CD4-positive, alpha-beta T cell treated with Interleukin-1 beta for 1 hour (primary cell): Measurements from ENCODE around the gene KLF13.

Source experiments
- DNase-seq, 2 donors: peaks; one replicate each; pipeline ENCODE4 v3.0.0-alpha.2; 2020 to 2022

KLF13 gene

DNA sequence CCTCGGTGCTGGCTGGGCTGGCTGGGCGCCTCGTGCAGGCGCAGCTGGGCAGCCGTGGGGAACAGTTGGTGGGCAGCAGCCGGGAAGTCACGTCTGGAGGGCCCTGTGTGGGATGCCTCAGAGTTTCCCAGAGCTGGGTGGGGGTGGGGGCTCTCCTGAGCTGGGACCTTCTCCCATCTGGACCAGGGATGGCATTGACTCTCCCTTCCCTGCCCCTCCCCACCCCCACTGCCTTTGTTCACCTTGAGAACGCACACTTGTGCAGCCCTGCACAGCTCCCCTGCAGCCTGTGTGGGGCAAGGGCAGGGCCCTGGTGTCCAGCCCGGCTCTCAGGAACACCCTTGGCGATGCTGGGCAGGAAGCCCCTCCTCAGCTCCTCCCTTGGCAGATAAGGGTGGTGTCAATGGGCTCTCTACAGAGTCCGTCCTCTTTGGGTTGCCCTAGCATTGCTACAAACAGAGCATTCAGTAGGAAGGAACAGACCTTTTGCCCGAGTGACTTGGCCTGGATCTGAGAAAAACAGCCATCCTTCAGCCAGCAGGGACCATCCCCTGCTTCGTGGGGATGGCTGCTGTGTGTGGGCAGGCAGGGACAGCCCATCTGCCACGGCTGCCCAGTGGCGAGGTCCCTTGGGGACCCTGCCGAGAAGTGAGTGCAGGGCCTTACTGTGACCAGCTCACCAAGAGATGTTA is 25.5 kb upstream of the KLF13 start:
- no peak for DNase-seq

DNA sequence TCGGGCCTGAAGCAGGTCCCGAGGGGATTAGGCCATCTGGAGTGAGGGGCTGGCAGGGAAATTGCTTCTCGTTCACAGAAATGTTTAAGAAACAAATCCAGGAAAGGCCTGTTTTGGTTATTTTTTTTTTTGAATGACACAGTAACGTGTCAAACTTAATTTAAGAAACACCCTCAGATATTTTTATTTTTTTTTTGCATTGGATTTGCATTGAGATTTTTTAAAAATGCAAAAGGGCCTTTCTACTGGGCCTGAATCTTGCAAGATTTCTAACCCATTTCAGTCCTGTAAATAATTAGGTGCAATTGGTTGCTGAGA is 25.0 kb upstream of the KLF13 start:
- DNase-seq: no peak

DNA sequence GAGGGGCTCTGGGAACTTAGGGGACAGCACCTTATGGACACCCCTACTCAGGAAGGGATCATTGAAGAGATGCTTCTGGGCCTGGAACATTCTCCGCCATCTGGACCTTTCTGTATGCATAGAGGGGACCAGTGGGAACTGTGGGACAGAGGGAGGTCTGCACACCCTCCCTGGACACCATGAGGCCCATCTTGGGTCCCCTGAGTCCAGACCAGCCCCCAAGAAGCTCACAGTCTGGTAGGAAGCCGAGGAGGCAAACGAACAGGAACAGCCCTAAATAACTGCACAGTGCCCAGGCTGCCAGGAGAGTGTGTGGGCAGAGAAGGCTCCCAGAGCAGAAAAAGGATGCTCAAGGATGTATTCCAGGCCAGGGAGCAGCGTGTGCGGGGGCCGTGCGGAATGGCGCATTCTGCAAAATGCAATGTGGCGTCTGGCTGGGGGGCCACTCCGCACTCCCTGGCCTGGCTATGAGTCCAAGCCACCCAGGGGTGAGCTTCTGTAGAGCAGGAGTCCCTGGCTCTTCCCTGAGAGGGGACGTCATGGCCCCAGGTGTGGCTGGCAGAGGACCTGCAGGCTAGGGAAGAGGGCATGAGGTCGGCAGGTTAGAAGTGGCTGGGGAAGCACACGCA is 24.5 kb upstream of the KLF13 start:
- DNase-seq: no peak

DNA sequence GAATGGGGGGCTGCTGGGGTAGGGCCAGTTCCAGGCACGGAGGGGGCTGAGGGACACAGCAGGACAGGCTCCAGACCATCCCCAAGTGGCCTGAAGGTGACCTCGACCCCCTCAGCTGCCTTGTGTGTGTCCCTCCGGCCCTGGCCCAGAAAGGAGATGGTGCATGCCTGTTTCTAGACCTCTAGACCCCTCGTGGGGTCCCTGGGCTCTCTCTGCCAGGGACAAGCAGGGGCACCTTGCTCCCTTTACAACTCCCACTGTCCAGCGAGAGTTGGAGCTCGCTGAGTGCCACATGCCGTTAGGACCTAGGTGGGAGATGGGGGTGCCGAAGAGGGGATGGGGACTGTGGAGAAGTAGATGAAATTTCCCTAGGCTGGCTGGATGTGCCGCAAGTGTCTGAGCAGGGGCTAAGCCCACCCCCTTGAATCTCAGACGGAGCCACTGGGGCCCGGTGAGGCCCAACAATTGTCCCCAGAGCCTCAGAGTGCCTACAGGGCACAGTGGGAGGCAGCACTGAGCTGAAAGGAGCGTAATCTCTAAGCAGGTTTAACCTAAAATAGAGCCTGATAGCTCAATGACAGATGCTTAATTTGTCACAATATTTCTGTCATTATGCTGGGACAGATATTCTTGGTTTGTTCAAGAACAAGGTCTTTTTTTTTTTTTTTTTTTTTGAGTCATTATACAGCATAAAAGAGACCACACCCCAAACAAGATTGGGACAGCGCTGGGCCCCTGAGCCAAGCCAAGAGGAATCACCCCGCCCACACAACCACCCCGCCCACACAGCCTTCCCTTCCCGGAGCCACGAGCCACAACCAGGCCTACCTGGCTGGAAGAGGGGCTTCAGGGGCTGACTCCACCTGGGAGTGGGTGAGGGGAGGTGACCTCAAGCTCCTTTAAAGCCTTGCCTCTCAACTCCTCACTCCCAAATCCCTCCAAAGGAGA is 23.6 kb upstream of the KLF13 start:
- DNase-seq: peak; percentile 19 to 33

DNA sequence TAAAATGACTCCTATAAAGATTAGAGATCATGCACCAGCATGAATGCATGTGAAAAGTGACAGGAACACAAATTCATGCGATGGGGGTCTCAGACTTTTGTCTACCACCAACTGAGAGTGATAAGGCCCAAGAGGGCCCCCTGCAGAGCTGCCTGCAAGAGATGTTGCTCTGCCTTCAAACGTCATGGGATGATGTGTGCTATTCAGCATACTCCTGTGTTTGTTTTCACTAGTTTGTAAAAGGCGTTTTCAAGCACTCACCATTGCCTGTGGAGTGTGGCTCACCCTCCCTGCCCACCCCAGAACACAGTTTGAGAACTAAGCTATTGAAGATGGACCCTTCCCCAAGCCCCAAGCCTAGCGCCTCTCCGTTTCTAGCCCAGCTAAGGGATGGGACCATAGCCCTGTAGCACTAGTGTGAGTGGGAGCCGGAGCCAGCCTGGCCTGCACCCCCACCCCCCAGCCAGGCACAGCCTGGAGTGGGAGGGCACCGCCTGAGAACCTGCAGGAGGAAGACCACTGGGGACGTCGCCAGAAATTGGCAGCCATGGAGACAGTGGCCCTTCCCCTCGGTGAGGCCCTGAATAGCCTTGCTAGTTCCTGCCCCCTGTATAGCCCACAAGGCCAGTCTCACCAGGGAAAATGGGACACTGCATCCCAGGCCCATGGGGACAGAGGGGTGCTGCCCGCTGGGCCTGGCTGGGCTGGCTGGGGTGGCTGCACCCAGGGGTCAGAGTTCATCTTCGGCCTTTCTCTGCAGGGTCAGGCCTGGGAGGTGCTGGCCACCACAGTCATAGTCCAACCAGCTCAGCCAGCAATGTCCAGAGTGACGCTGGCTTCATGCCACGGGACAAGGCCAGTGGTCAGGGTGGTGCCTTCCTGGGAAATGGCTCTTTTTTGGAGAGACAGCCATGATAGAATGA is 22.6 kb upstream of the KLF13 start:
- no peak for DNase-seq

DNA sequence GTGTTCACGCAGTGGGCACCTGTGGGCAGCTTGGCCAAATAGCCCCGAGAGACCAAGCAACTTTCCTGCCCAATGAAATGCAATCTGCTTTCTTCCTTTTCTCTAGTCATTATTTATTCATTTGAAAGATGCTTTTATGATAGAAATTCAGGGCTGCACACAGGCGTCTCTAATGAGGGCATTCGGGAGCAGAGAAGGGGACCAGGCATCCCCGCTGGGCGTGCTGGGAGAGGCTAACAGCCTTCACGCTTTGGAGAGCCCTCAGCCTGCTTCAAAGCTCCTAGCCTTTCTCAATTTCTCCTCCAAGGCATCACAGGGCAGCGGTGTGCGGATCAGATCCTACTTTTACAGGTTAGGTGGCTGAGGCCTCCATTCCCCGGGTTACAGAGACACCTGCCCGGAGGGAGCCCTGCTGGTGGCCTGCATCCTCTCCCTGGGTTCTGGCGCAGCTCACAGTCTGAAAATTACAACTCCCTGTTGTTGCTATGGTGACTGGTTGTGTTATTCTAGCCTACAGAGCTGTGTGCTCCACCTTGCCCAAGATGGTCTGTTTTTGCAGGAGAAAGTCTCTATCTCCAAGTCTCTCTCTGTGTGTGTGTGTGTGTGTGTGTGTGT is 21.8 kb upstream of the KLF13 start:
- DNase-seq: peak in 1 of 2 donors; percentile 15

DNA sequence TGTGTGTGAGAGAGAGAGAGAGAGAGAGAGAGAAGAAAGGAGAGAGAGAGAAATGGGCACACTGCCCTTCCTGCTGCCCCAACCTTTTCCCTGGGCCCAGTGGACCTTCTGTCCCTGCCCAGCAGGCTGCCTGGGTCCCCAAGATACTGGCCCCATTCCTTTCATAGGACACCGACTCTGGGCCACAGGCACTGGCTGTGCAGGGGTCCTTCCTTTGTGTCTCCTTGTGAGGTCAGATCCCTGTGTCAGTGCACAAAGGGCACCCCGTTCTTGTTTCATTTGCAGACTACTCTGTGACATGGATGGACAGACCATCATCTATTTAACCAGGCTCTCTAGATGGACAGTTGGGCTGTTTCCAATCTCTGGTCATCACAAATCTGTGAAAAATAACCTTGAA is 21.3 kb upstream of the KLF13 start:
- no peak for DNase-seq

DNA sequence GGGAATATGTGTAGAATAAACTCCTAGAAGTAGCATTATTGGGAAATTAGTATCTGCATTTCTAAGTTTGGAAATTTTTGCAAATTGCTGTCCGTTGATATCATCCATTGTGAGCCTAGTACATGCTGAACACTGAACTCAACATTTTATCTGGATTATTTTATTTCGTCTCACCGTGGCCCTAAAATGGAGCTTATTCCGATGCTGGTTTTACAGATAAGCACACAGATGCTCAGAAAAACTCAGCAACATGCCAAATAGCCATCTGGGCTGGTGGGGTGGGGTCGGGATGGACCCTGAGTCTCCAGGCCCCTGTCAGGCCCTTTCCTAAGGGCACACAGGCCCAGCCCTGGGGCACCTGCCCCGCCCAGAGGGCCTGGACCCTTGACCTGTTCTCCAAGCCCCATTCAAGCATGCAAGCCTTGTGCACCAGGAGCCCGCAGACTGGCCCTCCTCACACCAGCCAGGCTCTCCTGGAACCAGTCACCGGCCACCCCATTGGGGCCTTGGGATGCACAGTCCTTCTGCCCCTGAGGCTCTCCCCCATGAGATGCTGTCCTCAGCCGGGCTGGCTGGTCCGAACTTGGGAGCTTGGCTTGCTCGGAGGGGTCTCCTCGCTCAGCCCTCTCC is 20.7 kb upstream of the KLF13 start:
- DNase-seq: no peak

DNA sequence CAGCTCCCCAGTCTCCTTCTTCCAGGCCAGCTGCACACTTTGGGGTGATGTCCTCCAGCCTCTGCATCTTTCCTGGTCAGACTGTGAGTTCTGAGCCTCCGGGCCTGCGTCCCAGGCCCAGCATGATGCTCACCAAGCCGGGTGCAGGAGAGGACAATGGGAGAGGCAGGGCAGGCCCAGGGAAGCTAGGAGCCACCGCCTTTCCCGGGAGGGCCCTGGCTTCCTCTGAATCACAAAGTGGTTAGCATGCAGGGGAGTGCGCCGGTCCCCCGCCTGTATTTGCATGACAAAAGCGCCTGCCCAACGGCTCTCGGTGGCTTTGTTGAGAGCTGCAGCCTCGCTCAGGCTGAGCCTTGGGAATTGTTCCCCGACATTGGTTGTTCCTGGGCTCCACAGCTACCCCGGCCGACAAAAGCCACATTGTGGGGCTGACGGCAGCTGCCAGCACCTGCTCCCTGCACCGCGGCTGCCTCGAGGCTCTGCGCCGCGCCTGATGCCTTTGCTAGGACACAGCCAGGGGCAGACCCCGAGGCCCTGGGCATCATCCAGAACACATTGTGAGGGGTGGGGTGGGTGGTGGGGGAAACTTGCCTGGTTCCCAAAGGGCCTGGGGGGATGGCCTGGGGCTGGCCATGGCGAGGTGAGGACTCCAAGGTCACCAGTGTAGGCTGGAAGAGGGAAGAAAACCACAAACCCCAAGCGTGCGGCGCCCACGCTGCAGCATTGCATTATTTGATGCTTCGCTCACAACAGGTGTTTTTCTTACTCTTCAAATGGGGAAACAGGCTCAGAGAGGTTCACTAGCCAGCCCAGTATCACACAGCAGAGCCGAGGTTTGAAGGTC is 20.0 kb upstream of the KLF13 start:
- no peak for DNase-seq

DNA sequence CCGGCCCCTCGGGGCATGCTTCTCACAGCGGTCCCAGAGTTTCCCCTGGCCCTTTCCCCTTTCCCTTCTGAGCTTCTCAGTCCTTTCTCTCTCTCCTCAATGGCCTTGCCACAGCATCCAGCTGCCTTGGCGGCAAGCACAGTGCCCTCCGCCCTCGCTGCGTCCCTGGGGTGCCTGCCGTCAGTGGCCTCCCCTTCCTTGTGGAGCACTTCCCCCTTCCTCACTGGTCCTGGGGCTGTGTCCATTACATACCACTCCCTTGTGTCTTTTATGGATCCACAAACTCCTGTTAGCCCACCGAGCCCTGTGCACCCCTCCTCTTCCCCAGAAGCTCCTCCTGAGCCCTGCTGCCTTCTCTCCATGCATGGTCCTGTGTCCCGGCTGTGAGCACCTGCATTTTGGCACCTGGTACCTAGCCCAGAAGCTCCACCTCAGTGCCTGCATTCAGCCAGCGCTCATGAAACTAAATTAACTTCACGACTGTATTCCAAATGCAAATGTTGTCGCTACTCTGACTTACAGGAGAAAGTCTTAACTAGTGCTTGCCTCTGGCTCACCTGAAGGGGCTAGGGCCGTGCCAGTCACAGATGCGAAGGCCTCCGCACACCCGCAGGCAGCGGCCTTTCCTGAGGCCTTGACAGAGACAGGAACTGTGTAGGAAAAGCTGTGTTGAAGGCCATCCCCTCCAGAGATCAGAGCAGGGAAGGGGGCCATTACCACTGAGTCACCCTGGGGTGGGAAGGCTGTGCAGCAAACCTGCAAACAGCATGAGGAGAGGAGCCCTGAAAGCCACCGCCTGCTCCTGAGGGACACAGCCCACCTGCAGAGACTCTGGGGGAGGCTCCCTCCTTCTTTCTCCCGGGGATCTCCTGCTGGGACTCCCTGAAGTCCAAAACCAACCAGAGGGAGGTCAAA is 19.1 kb upstream of the KLF13 start:
- DNase-seq: no peak

DNA sequence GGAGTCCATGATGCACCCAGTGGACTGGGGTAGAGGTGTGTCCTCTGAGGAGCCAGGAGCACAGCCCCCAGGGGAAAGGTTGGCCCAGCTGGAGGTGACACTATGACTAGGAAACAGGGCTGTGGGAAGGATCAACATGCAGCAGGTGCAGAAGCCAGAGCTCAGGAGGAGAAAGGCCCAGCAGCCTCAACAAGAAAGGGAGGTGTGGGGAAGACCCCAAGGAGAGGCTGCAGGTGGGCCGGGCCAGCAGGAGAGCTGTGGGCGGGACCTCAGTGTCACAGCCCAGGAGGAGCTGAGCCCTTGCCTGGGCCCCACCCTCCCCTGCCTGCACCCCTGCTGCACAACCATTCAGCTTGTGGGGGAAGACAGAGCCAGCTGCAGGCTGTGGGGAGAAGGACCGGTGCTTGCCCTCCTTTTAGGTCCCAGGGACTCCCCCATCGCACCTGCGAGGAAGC is 18.4 kb upstream of the KLF13 start:
- peak in 1 of 2 donors; percentile 25 for DNase-seq

DNA sequence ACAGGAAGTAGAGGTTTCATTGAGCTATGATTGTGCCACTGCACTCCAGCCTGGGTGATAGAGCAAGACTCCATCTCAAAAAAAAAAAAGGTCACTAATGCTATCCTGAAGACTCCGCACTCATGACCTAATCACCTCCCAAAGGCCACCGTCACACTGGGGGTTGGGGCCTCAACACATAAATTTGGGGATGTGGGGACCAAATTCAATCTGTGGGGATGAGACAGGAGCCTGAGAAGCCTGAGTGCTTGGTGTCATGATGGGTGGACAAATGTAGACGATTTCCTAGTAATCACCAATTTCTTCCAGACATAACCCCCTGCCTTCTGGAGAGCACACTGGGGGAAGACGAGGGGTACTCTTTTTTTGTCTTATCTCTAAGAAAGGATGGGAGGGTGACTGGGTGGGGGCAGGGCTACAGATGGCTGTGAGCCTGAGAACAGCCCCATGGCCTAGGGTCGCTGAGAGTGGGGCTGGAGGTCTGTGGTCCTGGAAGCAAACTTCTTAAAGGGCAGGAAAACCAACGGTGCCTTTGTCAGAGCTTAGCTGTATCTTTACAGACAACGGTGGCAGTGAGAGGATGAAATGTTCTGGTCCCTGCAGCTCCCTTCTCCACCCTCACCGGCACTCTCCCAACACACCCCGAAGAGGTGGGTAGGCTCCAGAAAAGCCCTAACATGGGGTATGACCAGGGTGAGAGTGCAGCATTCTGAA is 16.6 kb upstream of the KLF13 start:
- DNase-seq: no peak

DNA sequence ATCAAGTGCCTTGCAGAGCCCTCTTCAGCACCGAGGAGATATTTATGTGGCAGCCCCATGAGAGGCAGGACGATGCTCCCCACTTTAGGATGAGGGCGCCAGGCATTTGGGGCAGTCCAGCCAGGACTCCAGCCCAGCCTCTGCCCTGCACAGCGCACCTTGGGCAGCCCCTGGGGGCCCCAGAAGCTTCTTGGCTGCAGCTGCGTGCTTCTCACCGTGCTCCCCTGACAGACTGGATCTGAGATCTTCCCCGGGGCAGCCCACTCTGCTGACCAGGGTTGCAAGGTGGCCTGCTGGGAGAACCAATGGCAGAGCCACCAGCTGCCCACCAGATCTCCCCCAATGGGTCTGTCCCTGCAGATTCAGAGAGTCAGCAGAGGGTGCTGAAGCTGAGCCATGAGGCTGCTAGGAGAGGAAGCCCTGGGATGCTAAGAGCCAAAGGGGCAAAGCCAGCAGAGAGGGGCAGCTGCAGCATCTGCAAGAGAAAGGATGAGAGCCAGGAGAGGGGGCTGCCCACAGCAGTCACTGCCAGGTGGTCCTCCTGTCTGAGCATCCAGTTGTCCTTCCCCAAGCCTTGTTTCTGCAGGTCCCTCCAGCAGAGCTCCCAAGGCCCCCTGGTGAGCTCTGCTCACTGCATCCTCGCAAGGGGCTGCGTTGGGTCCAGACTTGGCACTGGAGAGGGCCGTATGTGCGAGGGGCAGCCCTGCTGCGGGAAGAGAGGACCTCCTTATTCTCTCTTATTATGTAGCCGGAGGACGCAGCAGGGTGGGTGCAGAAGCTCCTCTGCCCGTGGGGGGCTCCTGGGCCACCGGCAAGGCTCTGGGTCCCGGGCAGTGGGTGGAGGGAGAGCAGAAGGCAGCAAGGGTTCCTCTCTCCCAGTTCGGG is 14.7 kb upstream of the KLF13 start:
- DNase-seq: no peak

DNA sequence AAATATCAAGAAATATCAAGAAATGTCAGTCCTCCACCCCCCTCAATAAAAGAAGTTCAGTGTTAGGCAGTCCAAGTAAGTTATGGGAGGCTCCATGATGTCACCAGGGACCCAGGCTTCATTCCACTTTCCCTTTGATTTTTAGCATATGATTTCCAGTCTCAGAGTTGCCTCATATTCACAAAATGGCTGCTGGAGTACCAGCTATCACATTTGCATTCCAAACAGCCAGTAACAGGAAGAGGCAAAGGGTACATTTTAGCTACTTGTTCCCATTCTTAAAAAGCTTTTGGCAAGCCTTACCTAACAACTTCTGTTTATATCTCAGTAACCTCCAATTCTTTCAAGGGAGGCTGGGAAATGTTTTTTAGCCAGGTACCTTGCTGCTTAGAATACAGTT is 13.4 kb upstream of the KLF13 start:
- no peak for DNase-seq

DNA sequence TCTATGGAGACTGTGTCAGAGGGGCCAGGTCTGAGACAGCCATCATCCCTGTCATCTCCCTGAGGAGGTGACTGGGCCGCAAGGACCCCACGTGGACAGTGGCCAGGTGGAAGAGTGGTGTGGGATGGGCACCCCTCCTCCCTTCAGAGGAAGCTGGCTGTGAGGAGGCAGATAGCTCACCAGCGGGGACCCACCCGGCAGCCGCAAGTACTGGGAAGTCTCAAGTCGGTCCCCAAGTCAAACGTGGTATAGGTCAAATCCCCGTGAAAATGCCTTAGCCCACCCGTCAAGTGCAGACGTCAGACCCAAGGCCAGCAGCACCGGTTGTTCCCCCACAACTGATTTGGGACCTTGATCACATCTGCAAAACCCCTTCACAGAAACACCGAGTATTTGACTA is 12.3 kb upstream of the KLF13 start:
- no peak for DNase-seq

DNA sequence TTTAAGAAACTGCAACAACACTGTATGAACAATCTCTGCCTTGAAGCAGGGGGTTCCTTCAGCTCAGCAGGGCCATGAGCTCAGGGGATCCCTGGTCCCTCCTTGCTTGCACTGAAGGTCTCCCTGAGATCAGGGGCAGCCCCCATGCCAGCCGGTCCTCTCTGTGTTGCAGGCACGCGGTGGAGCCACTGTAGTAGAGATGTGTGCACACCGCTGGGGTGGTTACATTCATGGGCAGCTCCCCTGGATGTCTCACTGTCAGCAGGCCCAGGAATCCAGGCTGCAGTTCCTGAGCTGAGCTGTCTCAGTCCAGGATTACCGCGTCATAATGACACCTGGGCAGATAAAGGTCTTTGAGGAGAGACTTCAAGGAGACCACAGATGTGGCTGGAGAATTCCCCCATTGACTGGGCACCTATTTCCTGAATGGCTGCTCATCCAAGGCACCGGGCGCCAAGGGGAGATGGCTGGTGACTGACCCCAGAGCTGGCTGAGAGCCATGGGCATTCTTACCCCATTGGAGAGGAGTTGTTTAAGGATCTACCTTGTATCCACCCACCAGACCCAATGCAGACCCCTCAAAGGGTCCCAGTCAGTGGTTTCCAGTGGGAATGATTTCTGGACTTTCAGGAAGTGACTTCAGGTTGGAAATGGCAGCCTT is 10.4 kb upstream of the KLF13 start:
- DNase-seq: no peak

DNA sequence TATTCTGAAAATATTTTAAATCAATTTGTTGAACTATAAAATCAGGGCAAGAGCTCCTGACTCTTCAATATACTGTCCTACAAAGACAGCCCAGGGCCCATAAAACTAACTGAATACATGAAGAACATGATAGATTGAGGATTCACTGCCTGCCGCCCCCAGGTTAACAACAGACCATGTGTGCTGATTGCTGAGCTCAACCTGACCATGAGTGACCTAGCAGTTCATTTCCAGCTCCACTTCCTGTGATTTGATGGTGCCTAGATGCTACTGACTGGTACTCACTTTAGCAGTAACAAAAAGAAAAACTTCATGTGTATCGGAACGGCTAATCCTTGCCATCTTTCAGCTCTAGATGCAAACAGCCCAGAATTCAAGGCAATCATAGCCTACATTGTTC is 9.6 kb upstream of the KLF13 start:
- no peak for DNase-seq
